ENCODE data around the gene CA6. TPM values are rescaled to one million over a fixed set of nuclear protein-coding genes. Genes with fewer than 3 reads are reported as not detected.

The CA6 gene
- total and polyA plus RNA-seq, 4 donors = 0.03 TPM; not detected in 3

- DNase-seq (no peak), ATAC-seq (ENCODE audit: insufficient read depth, low FRiP score) (no peak)
- H3K27me3 ChIP-seq (ENCODE audit: control insufficient read depth in 3 of 3, insufficient read depth in 3 of 3, low read length in 2 of 3) = no peaks in the 10 kb centered on the region
- 59 to 73% methylated on average over 2 of the region's 2 CpGs for WGBS, 2 donors
- H3K4me3 ChIP-seq = no peak overlapping the region
- no peak for TF ChIP-seq CTCF (IDR thresholded peaks at IDR 0.05; ENCODE audit: control extremely low read depth, extremely low read depth)
- H3K36me3 ChIP-seq (ENCODE audit: control insufficient read depth in 4 of 4, insufficient read depth in 4 of 4, low read length in 4 of 4) = no peaks in the 10 kb centered on the region
- H3K9me3 ChIP-seq (ENCODE audit: control insufficient read depth in 4 of 4, insufficient read depth in 3 of 4, low read length in 3 of 4) = peaks cover 0 to 2% (median 0%) of the 10 kb centered on the region in 4 donors
- no peak overlapping the region for H3K27ac ChIP-seq (ENCODE audit: low read depth in 1 of 2, low read length in 1 of 2)
- H3K9ac ChIP-seq (ENCODE audit: insufficient read depth in 1 of 2, low read length in 2 of 2) = no peak overlapping the region
- peaks cover 0 to 1% (median 0%) of the 10 kb centered on the region in 5 donors for H3K4me1 ChIP-seq (ENCODE audit: control insufficient read depth in 5 of 5, insufficient read depth in 5 of 5, low read length in 5 of 5)
These were observed 35.5 kb downstream of the CA6 start for GRCh38 chr1:8981169-8981568.

- DNase-seq (no peak), ATAC-seq (ENCODE audit: insufficient read depth, low FRiP score) (no peak)
- Histone ChIP-seq H3K9ac (ENCODE audit: insufficient read depth in 1 of 2, low read length in 2 of 2) (no peak overlapping the region), H3K4me1 (ENCODE audit: control insufficient read depth in 5 of 5, insufficient read depth in 5 of 5, low read length in 5 of 5) (peaks cover 0 to 6% (median 0%) of the 10 kb centered on the region in 5 donors), H3K27me3 (ENCODE audit: control insufficient read depth in 3 of 3, insufficient read depth in 3 of 3, low read length in 2 of 3) (no peaks in the 10 kb centered on the region), H3K9me3 (ENCODE audit: control insufficient read depth in 4 of 4, insufficient read depth in 3 of 4, low read length in 3 of 4) (peaks cover 0 to 2% (median 0%) of the 10 kb centered on the region in 4 donors), H3K36me3 (ENCODE audit: control insufficient read depth in 4 of 4, insufficient read depth in 4 of 4, low read length in 4 of 4) (no peaks in the 10 kb centered on the region), H3K27ac (ENCODE audit: low read depth in 1 of 2, low read length in 1 of 2) (no peak overlapping the region), H3K4me3 (no peak overlapping the region)
- WGBS, 2 donors = 81 to 83% methylated on average over 2 of the region's 2 CpGs
- TF ChIP-seq CTCF (IDR thresholded peaks at IDR 0.05; ENCODE audit: control extremely low read depth, extremely low read depth) = no peak
These were observed 38.5 kb downstream of the CA6 start for GRCh38 chr1:8984203-8984602.

DNA sequence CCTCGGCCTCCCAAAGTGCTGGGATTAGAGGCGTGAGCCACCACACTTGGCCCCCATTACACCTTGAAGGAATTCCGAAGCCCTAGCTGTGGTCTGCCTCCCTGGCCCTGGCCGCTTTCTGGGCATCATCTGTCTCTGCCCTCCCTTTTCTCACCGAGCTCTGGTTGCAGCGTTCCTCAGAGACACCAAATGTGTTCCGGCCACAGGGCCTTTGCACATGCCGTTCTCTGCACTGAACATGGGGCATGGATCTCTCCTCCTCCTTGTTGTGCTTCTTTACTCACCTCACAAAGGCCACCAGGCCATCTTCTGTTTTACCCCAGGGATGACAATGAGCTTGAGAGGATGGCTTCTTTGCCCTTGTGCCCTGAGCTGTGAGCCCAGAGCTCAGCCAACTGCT lies 39.3 kb downstream of the CA6 start:
- ATAC-seq (ENCODE audit: insufficient read depth, low FRiP score) (no peak), DNase-seq (no peak)
- Histone ChIP-seq H3K27me3 (ENCODE audit: control insufficient read depth in 3 of 3, insufficient read depth in 3 of 3, low read length in 2 of 3) (no peaks in the 10 kb centered on the region), H3K4me1 (ENCODE audit: control insufficient read depth in 5 of 5, insufficient read depth in 5 of 5, low read length in 5 of 5) (peaks cover 0 to 6% (median 0%) of the 10 kb centered on the region in 5 donors), H3K36me3 (ENCODE audit: control insufficient read depth in 4 of 4, insufficient read depth in 4 of 4, low read length in 4 of 4) (no peaks in the 10 kb centered on the region), H3K4me3 (no peak overlapping the region), H3K27ac (ENCODE audit: low read depth in 1 of 2, low read length in 1 of 2) (no peak overlapping the region), H3K9ac (ENCODE audit: insufficient read depth in 1 of 2, low read length in 2 of 2) (no peak overlapping the region), H3K9me3 (ENCODE audit: control insufficient read depth in 4 of 4, insufficient read depth in 3 of 4, low read length in 3 of 4) (no peaks in the 10 kb centered on the region)
- WGBS, 2 donors = 85 to 92% methylated on average over 8 of the region's 8 CpGs
- TF ChIP-seq CTCF (IDR thresholded peaks at IDR 0.05; ENCODE audit: control extremely low read depth, extremely low read depth) = no peak

Measured in lung (tissue), 12 donors.